GM18502 (cell line): ENCODE data around the gene TANC1.

Source experiments
- ATAC-seq: cut with Tn5 transposase; IDR thresholded peaks from one replicate; pipeline ENCODE4 v1.9.1; 2021; ENCODE audit warnings: mild to moderate bottlenecking; ENCODE audit not compliant: unreplicated experiment, poor library complexity

TANC1 gene

GRCh38 chr2:158968396-158969161 is at the start of gene TANC1:
TSS of gene TANC1 (plus strand) at chr2:158968640. CDS start at chr2:159065911, 97,271 bp downstream.
- peak; percentile 96 for ATAC-seq

GRCh38 chr2:158921599-158922408 is 46.6 kb upstream of the TANC1 start:
- ATAC-seq: no peak

GRCh38 chr2:158922601-158923000 is 45.8 kb upstream of the TANC1 start:
- ATAC-seq: no peak

- ATAC-seq: no peak
Measured at GRCh38 chr2:158923180-158923594, 45.3 kb upstream of the TANC1 start.

GRCh38 chr2:158923641-158924040 is 44.8 kb upstream of the TANC1 start:
- ATAC-seq: no peak

- ATAC-seq: no peak
Measured at GRCh38 chr2:158926478-158926948, 41.9 kb upstream of the TANC1 start.

- no peak for ATAC-seq
Measured at GRCh38 chr2:158928515-158928914, 39.9 kb upstream of the TANC1 start.

GRCh38 chr2:158928965-158929364 is 39.5 kb upstream of the TANC1 start:
- ATAC-seq: no peak

GRCh38 chr2:158931572-158931971 is 36.9 kb upstream of the TANC1 start:
- no peak for ATAC-seq

- ATAC-seq: no peak
Measured at GRCh38 chr2:158932131-158932645, 36.3 kb upstream of the TANC1 start.

GRCh38 chr2:158934170-158934569 is 34.3 kb upstream of the TANC1 start:
- ATAC-seq: no peak

GRCh38 chr2:158935617-158936016 is 32.8 kb upstream of the TANC1 start:
- no peak for ATAC-seq

- ATAC-seq: no peak
Measured at GRCh38 chr2:158936978-158937377, 31.5 kb upstream of the TANC1 start.

GRCh38 chr2:158940356-158940755 is 28.1 kb upstream of the TANC1 start:
- no peak for ATAC-seq

GRCh38 chr2:158943973-158944372 is 24.5 kb upstream of the TANC1 start:
- no peak for ATAC-seq

GRCh38 chr2:158948964-158949699 is 19.3 kb upstream of the TANC1 start:
- no peak for ATAC-seq

- ATAC-seq: no peak
Measured at GRCh38 chr2:158953454-158953853, 15.0 kb upstream of the TANC1 start.

GRCh38 chr2:158953926-158954763 is 14.3 kb upstream of the TANC1 start:
- ATAC-seq: peak; percentile 78

- ATAC-seq: no peak
Measured at GRCh38 chr2:158955842-158956365, 12.5 kb upstream of the TANC1 start.
